Neutrophil (primary cell): ENCODE measurements around the gene AP1G1.

Experiments used
- H3K27ac ChIP-seq: fragments of 200-600 bp; sonication (generic); 2 replicates; pipeline ENCODE4 v1.5.1; 2016; ENCODE audit warnings: mild to moderate bottlenecking, moderate library complexity
- H3K27me3 ChIP-seq: fragments of 200-600 bp; sonication (generic); 2 replicates; pipeline ENCODE4 v1.6.0; 2016; ENCODE audit warnings: mild to moderate bottlenecking
- H3K36me3 ChIP-seq: fragments of 200-600 bp; sonication (generic); 2 replicates; pipeline ENCODE4 v1.5.1; 2017
- H3K4me1 ChIP-seq, 2 experiments: fragments of 200-600 bp in 1 of 2; sonication (generic) in 1 of 2; 1 replicate in 1 of 2; 2 replicates in 1 of 2; pipeline versions ENCODE4 v1.5.1 to v1.6.1; 2013 to 2016; ENCODE audit warnings: low read depth in 1 of 2, low read length in 1 of 2, mild to moderate bottlenecking in 1 of 2, moderate library complexity in 1 of 2; ENCODE audit not compliant: control insufficient read depth in 1 of 2, insufficient read depth in 1 of 2
- H3K4me3 ChIP-seq, 2 experiments: fragments of 200-600 bp in 1 of 2; sonication (generic) in 1 of 2; 1 replicate in 1 of 2; 2 replicates in 1 of 2; pipeline ENCODE4 v1.5.1; 2013 to 2016; ENCODE audit warnings: low read depth in 1 of 2, low read length in 1 of 2, mild to moderate bottlenecking in 1 of 2, moderate library complexity in 1 of 2
- H3K9me3 ChIP-seq: fragments of 200-600 bp; sonication (generic); 2 replicates; pipeline ENCODE4 v1.5.1; 2016
- TF ChIP-seq, protein P1 (sequence below): fragments of 200-600 bp; sonication (generic); IDR thresholded peaks from 2 replicates; pipeline ENCODE4 v1.5.1; 2016; ENCODE audit warnings: antibody characterized with exemption

AP1G1 gene

GRCh38 chr16:71778780-71779179, 29.9 kb downstream of the AP1G1 start:
- H3K27ac ChIP-seq: no peak overlapping the region
- H3K9me3 ChIP-seq: no peaks in the 10 kb centered on the region
- no peaks in the 10 kb centered on the region for H3K27me3 ChIP-seq
- TF ChIP-seq, protein P1, sequence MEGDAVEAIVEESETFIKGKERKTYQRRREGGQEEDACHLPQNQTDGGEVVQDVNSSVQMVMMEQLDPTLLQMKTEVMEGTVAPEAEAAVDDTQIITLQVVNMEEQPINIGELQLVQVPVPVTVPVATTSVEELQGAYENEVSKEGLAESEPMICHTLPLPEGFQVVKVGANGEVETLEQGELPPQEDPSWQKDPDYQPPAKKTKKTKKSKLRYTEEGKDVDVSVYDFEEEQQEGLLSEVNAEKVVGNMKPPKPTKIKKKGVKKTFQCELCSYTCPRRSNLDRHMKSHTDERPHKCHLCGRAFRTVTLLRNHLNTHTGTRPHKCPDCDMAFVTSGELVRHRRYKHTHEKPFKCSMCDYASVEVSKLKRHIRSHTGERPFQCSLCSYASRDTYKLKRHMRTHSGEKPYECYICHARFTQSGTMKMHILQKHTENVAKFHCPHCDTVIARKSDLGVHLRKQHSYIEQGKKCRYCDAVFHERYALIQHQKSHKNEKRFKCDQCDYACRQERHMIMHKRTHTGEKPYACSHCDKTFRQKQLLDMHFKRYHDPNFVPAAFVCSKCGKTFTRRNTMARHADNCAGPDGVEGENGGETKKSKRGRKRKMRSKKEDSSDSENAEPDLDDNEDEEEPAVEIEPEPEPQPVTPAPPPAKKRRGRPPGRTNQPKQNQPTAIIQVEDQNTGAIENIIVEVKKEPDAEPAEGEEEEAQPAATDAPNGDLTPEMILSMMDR: no peak
- H3K4me3 ChIP-seq: no peak overlapping the region
- H3K36me3 ChIP-seq: peaks cover 44% of the 10 kb centered on the region
- no peaks in the 10 kb centered on the region for H3K4me1 ChIP-seq

DNA sequence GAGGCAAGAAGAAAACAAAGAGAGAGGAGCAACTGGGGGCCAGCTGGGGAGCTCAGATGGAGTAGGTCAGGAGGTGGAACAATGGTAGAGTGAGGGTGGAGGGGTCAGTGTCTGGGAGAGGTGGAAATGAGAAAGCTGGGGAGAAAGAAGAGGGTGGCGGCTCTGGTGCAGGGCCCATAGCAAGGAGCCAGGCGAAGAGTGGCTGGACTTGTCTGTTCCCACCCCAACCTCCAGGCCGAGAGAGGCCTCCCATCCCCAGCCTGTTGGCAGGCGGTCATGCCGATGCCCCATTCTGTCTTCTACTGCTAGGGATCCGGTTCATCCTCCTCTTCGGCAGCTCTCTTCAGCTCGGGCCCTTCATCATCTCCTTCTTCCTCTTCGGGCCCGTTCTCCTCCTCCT, 31.3 kb downstream of the AP1G1 start:
- TF ChIP-seq, protein P1: no peak
- H3K4me1 ChIP-seq: no peaks in the 10 kb centered on the region
- H3K9me3 ChIP-seq: no peaks in the 10 kb centered on the region
- no peaks in the 10 kb centered on the region for H3K27me3 ChIP-seq
- no peak overlapping the region for H3K4me3 ChIP-seq
- H3K36me3 ChIP-seq: peaks cover 48% of the 10 kb centered on the region
- H3K27ac ChIP-seq: no peak overlapping the region

DNA sequence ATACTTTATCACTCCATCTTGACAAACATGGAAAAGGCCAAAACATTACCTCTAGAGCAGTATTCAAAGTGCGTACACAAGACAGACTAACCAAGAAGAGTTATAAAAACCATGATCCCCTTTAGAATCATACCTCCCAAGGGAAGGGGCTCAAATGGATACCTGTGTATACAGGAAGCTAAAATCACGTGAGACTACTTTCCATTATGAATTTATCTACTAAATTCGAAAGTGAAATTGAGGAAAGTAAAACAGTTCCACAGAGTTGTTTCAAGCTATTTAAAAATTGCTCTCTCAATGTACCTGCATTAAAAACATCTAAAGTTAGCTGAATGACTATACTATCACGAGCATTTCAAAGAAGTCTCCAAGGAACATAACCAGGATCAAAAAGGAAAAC, 32.7 kb downstream of the AP1G1 start:
- Histone ChIP-seq H3K4me3 (no peak overlapping the region), H3K4me1 (no peaks in the 10 kb centered on the region), H3K9me3 (no peaks in the 10 kb centered on the region), H3K27me3 (no peaks in the 10 kb centered on the region), H3K36me3 (peaks cover 47% of the 10 kb centered on the region), H3K27ac (no peak overlapping the region)
- TF ChIP-seq, protein P1: no peak

- Histone ChIP-seq H3K36me3 (peaks cover 70% of the 10 kb centered on the region), H3K9me3 (no peaks in the 10 kb centered on the region)
- TF ChIP-seq, protein P1: no peak
These were observed 37.1 kb downstream of the AP1G1 start for GRCh38 chr16:71771571-71771970.

DNA sequence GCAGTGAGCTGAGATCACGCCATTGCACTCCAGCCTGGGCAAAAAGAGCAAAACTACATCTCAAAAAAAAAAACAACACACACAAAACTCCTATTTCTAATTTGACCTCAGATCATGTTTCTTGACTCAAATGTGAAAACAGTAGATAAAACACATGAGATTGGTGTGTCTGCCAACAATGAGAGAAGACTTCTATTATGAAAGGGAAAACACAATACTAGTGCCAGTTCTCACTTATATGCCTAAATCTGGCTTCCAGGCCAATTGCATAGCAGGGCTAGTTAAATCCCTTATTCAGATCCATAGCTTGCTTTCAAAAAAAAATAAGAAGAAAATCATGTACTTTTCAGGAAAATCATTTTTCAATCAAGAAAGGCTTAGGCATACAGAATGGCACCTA, 39.4 kb downstream of the AP1G1 start:
- TF ChIP-seq, protein P1: no peak
- H3K36me3 ChIP-seq: peaks cover 88% of the 10 kb centered on the region

More at GRCh38 chr16:71771571-71771970, 37.1 kb downstream of the AP1G1 start:
- Histone ChIP-seq H3K27me3 (no peaks in the 10 kb centered on the region), H3K4me1 (no peaks in the 10 kb centered on the region), H3K4me3 (no peak overlapping the region), H3K27ac (no peak overlapping the region)

More for the DNA sequence above, 39.4 kb downstream of the AP1G1 start:
- Histone ChIP-seq H3K4me3 (no peak overlapping the region), H3K27ac (no peak overlapping the region), H3K27me3 (no peaks in the 10 kb centered on the region), H3K9me3 (no peaks in the 10 kb centered on the region), H3K4me1 (no peaks in the 10 kb centered on the region)
